COR-L47 (cell line): ENCODE data around the gene TRNP1.
A peak's percentile ranks its signal among the peaks of the same experiment; 100 is the strongest.
"Not testable (repeated sequence)": the region's sequence is repeated elsewhere in the genome, so short reads cannot be mapped to it uniquely, and the experiment has no call there.

Experiments used
- DNase-seq: peaks from one replicate; lab custom pipeline; 2025; lab: John Stamatoyannopoulos, UW

The TRNP1 gene, protein sequence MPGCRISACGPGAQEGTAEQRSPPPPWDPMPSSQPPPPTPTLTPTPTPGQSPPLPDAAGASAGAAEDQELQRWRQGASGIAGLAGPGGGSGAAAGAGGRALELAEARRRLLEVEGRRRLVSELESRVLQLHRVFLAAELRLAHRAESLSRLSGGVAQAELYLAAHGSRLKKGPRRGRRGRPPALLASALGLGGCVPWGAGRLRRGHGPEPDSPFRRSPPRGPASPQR

DNA sequence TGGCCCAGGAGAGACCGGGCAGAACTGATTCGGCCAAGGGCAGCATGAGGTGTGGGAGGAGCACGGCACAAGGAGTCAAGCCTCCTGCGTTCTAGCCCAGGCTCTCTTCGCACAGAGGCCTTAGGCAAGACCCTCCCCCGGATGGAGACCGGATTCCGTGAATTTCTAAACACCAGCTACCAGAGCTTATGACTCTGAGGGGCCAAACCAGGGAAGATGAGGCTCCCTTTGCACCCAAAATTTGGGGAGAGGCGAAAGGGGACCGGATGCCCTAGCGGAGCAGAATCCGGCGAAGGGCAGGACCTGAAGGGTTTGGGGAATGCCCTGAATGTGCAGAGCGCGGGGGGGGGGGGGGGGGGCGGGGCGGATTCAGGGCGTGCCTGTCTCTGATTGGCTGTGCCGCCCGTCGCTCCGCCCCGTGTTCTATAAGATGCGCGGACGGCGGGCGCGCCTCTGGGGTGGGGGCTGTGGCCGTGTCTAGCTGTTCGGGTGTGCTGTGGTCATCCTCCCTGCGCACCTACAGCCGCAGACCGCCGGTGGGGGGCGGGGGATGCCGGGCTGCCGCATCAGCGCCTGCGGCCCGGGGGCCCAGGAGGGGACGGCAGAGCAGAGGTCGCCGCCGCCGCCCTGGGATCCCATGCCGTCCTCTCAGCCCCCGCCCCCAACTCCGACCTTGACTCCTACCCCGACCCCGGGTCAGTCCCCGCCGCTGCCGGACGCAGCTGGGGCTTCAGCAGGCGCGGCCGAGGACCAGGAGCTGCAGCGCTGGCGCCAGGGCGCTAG lies at the start of gene TRNP1:
Gene TRNP1, plus strand, starts transcription at position 456 of the 783 bp plus-strand sequence. Its CDS starts 95 bp downstream, at position 551.
- peak; percentile 81 for DNase-seq

DNA sequence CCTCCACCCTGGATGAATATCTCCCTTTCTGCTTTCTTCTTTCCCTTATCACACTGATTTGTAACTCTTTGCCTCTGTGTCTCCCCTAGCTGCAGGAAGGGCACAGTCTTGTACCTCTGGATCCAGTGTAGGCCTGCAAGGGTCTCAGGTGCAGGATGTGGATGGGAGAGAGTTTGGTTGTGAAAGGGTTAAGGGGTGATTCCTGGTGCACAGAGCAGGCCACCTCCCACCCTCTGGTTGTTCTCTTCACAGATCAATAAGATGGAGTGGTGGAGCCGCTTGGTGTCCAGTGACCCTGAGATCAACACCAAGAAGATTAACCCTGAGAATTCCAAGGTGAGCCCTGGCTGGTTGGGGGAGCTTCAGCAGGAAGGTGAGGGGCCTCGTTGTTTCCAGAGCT lies 48.4 kb upstream of the TRNP1 start:
- DNase-seq = no peak

DNA sequence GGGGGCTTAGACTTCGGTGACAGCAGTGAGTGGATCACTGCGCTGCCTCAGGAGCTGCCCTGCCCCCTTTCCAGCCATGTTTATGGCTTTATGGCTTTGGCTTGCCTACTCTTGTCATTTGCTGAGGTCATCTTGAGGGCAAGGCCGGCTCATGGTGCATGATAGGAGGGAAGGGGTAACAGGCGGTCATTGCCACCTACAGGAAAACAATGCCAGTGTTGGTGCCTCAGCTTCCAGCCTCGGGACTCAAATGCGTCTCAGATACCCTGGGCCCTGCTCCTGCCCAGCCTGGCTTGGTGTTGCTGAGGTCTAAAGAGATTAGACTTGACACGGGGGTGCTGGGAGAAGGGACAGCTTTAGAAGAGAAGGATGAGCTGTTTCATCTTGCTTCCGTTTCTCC lies 47.8 kb upstream of the TRNP1 start:
- DNase-seq = no peak

DNA sequence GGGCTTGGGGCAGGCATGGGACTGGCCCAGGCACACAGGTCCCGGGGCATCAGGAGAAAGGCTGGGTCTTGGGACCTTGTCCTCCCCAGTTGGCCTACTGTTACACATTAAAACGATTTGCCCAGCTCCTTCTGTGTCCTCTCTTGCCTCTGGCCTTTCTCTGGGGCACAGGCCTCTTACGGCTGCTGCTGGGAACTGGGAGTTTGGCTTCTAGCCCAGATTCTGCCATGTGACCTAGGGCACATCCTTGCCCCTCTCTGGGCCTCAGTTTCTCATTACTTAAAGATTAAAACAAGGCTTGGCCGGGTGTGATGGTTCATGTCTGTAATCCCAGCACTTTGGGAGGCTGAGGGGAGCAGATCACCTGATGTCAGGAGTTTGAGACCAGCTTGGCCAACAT lies 47.2 kb upstream of the TRNP1 start:
- DNase-seq = no peak

DNA sequence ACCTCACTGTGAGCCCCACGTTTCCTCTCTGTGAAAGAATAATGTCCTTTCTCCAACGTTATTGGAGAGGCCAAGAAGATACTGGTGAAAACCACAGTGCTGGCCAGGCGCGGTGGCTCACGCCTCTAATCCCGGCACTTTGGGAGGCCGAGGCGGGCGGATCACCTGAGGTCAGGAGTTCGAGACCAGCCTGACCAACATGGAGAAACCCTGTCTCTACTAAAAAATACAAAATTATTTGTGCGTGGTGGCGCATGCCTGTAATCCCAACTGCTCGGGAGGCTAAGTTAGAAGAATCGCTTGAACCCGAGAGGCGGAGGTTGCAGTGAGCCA lies 44.8 kb upstream of the TRNP1 start:
- not testable (repeated sequence) for DNase-seq

DNA sequence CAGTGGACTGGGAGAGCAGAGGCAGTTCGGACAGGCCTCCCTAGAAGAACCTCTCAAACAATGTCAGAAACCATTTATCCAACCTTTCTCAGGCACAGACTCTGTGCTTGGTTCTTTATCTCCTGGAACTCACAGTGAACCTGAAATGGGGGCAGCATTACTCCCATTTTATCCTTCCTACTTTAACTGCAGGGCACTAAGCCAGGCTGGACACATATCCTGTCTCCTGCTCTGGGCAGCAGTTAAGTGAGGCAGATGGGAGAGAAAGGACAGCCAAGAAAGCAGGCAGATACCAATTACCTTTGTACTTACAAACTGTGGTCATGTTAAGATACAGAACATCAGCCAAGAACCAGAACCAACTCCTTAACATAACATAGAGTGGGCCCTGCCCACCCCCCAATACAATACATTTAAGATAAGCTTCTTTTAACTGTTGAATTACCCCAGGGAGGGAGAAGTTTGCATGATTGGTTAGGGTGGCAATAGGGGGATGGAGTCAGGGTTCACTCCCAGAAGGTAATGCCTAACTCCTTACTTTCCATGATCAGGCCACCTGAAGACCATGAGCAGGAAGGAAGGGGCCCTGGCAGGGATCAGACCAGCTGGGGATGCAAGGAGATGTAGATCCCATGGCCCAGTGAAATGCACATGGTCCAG lies 44.1 kb upstream of the TRNP1 start:
- no peak for DNase-seq

DNA sequence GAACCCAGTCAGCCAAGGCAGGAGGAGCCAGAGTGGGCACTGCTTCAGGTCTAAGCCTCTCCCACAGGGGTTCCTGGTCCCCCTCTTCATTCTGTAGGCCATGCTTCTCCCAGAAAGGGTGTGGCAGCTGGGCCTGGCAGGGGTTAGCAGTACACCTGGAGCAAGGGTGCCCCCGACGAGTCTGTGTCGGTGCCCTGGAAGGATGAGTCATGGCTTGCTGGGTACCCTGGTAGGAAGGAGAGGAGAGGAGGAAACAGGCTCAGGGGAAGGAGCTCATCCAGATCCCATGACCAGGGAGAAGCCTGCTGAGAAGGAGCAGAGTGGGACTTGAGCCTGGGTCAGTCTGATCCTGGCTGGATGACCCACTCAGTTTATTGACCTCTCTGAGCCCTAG lies 43.6 kb upstream of the TRNP1 start:
- no peak for DNase-seq

DNA sequence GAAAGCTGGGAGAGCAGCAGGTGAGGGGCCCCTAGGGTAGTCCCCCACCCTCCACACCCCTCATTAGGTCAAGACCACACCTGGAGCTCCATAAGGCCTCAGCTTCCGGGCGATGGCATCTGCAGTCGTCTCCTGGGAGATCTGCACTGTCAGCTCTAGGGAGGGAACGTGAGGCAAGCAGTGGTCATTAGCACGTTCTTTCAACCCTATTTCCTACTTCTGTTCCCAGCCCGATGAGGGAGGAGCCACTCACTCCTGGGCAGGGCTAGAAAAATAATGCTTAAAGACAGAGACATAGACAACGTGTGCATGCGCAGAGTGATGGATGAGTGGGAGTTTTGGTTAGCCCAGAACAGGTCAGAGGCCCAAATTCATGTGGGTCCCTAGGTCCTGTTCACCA lies 42.9 kb upstream of the TRNP1 start:
- DNase-seq = no peak

DNA sequence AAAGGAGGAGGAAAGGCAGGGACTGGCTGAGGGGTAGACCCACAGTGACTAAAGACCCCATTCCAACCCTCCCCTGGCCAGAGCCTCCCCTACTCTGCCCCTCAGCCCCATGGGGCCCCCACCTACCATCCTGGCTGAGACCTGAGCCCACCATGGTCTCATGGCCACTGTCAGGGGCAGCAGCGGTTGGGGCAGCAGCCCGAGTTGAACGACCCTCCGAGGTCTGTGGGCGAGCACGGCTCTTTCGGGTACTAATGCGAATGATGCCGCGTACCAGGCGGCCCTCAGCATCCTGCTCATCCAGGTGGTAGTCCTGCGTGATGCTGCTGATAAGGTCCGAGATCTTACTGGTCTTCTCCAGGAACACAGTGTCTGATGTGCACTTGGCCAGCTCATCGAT lies 42.3 kb upstream of the TRNP1 start:
- DNase-seq = no peak

DNA sequence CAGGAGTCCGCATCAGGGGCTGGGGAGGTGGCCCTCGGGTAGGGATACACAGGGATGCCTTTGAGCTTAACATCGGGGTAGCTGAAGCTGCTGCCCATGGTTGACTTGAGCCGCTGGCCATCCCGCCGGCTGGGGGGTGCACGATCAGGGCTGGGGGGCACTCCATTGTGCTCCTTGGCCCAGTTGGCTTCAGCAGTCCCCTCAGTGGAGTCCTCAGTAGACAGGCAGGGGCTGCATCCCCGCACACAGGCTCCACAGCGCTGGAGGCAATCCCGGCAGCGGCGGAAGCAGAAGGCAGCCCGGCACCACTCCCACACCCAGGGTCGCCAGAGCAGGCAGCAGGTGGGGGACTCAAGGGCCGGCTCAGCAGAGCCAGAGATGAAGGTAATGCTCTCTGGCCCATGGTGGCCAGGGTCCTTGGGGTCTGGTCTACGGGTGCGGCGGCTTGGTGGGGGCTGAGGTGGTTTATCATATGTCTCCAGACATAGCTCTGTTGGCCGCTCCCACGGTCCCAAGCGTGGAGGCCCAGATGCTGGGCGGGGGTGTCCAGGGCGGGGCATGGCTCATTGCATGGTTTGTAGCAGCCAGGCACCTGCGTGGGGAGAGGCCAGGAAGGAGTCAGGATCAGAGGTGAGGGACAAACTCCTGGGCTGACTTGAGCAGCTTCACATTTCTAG lies 41.5 kb upstream of the TRNP1 start:
- no peak for DNase-seq

DNA sequence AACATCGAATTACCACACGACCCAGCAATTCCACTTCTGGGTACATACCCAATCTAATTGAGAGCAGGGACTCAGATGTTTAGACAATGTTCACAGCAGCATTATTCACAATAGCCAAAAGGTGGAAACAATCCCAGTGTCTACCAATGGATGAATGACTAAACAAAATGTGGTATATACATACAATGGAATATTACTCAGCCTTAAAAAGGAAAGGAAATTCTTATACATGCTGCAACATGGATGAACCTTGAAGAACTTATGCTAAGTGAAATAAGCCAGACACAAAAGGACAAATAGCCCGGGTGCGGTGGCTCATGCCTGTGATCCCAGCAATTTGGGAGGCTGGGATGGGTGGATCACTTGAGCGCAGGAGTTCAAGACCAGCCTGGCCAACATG lies 40.1 kb upstream of the TRNP1 start:
- DNase-seq = no peak

DNA sequence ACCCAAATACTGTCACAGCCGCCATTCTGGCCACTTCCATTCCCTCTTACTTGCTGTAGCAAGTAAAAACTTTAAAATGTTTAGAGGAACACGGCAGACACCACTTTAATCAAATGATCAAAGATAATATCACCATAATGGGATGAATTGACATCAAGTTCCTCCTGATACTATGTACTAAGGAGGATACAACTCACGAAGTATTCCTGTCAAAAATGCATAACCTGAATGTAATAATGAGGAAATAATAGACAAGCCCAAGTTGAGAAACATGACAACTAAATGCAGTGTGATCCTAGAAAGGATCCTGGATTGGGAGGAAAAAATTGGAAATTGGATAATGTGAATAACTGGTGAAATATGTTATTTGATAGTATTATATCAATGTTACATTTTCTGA lies 37.2 kb upstream of the TRNP1 start:
- no peak for DNase-seq

DNA sequence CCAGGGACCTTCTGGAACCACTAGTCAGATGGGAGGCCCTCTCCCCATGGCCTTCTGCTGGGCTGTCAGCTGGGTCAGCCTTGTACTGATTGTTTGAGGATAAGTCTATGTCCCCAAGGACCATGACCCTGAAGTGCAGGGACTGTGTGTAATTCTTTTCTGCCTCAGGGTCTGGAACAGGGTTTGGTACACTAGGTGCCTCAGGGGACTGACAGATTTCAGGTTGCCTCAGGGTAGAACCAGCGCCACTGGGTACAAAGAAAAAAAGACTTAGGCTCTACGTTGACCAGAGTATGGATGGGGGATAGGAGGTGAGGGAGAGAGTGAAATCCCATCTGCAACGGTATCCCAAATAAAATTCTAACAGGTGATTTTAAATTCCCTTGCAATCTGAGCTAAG lies 36.2 kb upstream of the TRNP1 start:
- DNase-seq = no peak

DNA sequence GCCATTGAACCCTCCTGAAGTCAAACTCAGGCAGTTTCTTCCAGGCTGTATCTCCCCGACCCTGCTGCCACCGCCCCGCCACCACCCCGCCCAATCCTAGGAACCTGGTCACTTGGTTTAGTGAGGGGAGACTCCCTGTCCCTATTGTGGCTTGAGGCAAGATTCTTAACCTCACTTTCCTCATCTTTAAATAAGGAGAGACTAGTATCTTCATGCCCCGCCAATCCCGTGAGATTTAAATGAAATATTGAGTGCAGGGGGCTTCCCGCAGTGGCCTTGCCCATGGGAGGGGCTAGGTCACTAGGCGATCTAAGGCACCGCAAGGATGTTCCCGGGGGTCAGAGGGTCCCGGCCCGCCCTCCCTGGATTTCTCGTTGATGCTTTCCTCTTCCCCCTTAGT lies 34.2 kb upstream of the TRNP1 start:
- no peak for DNase-seq

DNA sequence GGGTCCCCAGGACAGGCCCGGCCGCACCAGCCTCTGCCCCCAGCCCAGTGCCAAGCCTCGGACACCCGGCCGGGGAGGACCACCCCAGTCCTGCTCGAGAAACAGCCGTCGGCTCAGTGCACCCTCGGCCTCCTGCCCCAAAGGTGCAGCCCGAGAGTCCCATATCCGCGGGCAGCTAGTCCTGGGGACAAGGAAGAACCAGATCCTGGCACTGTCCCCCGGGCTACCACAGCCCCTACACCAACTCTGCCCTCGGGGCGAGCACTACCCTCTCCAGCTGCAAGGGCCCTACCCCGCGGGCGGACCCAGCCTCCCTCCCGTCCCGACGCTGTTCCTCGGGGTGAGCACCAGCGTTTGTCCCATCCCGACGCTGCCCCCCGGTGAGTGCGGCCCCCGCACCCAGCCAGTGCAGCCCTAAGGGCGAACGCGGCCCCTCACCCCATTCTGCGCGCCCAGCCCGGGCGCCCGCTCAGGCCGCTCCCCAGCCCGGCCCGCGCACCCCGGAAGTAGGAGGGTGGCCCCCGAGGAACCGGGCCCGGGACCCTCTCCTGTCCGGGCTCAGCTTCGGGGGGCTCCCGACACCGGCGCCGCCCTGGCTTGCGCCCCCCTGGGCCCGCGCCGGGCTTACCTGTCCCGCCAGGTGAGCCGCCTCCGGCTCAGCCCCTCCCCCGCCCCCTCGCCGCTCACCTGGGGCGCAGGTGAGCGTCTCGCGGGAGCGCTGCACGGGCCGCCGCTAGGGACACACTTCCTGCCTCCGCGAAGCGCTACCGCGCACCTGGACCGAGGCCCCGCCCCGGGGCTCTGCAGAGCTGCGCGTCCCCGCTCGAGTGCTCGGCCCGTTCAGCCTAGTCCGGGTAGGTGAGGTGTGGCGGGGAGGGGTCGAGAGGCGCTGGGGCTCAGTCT lies 33.5 kb upstream of the TRNP1 start, which contains the start of gene KDF1:
Gene KDF1, minus strand, starts transcription at position 747 of the 903 bp plus-strand sequence. CDS start 8,088 bp downstream, outside the sequence.
- peak; percentile 82 for DNase-seq

DNA sequence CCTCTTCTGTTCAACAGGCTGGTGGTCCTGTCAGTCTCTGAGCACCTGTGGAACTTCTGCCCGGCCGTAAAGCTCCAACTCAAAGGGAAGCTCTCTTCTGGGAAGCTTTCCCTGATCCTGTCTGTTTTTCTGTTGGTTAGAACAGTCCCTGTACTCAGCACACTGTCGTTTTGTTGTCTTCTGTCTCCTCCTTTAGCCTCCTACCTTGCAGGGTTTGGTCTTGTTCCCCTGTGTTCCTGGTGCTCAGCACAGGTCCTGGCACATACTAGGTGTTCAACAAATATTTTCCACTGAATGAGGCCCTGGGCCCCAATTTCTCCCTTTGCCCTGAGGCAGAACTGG lies 32.9 kb upstream of the TRNP1 start:
- DNase-seq = no peak

DNA sequence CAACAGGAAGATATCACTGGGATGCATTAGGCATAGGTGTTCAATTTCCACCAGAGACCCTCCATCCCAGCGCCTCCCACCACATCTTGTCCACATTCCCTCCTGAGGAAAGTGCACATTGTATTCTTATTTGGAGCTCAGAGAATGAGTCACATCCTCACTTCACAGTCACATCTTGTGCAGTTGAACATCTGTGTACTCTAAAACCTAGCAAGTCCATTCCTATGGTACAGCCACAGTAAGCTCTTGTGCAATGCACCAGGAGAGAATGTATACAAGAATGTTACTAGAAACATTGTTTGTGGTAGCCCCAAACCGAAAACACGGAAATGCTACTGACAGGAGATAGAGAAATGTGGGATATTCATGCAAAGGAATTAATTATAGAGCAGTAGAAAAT lies 31.7 kb upstream of the TRNP1 start:
- DNase-seq = no peak

DNA sequence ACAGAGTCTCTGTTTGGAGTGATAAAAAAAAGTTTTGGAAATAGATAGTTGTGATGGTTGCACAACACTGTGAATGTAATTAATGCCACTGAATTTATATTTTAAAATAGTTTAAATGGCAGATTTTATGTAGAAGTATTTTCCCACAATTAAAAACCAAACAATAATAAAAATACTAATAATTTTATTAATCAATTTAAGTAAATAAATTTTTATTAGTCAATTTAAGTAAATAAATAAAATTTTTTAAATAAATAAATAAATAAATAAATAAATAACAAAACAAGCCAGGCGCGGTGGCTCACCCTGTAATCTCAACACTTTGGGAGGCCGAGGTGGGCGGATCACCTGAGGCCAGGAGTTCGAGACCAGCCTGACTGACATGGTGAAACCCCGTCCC lies 28.3 kb upstream of the TRNP1 start:
- DNase-seq = no peak

DNA sequence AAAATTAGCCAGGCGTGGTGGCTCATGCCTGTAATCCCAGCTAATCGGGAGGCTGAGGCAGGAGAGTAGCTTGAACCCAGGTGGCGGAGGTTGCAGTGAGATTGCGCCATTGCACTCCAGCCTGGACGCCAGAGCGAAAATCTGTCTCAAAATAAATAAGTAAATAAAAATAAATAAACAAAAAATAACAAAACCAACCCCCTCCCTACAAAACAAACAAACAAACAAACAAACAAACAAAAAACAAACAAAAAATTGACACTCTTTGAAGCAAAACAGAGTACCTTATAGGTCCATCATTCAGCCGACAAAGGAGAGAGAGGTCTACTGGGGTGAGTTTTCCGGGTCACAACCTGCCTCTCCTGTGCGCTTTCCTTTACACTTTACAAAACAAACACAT lies 27.9 kb upstream of the TRNP1 start:
- DNase-seq = no peak

DNA sequence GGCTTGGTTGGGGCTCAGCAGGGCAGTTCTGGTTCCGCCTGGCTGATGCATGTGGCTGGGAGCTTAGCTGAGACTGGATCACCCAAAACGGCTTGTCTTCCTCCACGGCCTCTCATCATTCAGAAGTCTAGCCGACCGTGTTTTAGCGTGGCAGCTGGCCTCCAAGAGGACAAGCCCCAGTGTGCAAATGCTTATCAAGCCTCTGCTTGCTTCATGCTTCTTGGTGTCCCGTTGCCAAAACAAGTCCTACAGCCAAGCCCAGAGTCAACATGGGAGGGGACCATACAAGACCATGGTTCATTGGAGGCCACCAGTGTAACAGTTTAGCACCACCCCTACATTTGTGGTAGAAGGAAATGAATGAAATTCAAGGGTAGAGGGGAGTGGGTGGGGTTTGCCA lies 22.7 kb upstream of the TRNP1 start:
- DNase-seq = no peak

DNA sequence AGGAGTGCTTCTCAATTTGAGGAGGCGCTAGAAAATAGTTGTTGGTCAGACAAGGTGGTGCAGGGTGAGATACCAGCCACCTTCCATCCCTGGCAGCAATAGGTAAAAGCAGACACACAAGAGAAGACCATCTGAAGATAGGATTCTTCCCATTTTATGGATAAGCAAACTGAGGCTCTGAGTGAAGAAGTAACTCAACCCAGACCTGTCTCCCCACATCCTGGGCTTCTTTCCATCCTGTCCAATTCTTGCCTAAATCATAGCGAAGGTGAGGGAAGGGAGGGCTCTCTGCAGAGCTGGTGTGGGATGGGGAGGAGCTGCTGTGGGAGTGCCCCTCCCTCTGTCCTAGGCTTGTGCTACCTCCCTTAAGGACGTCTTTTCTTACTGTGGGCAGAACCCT lies 21.9 kb upstream of the TRNP1 start:
- DNase-seq = no peak

DNA sequence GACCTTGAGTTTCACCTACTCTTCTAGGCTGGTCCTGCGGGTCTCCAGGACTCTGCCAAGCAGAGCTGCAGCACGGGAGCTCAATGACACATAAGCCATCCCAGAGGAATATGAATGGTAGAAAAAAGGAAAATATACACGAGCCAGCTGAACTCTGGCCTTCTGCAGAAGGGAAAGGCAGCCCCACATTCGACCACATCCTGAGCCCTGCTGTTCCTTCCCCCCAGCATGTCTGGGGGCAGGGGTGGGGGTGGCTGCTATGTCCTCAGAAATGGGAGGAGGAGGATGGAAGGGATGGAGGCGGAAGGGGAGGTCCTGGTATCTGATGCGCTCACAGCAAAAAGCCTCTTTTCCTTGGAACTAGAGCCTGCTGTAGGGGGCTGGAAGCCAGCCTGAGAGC lies 21.1 kb upstream of the TRNP1 start:
- DNase-seq = no peak
